GM19043 (cell line): Measurements from ENCODE around the gene TGFBI.

Experiments
- ATAC-seq: cut with Tn5 transposase; IDR thresholded peaks from one replicate; pipeline ENCODE4 v1.9.1; 2021; ENCODE audit warnings: low read depth; ENCODE audit not compliant: unreplicated experiment

The TGFBI gene

GRCh38 chr5:136060963-136061362 is 32.2 kb downstream of the TGFBI start:
- no peak for ATAC-seq

GRCh38 chr5:136061630-136062365 is 33.0 kb downstream of the TGFBI start:
- no peak for ATAC-seq

- ATAC-seq, result peak; percentile 65
Measured at GRCh38 chr5:136062366-136063274, 33.8 kb downstream of the TGFBI start.

- ATAC-seq, result no peak
Measured at GRCh38 chr5:136063778-136064465, 35.1 kb downstream of the TGFBI start.

- ATAC-seq, result no peak
Measured at GRCh38 chr5:136064510-136064909, 35.7 kb downstream of the TGFBI start.

GRCh38 chr5:136065588-136065987 is 36.8 kb downstream of the TGFBI start:
- ATAC-seq, result no peak

GRCh38 chr5:136066661-136067271 is 38.0 kb downstream of the TGFBI start:
- no peak for ATAC-seq

- ATAC-seq, result no peak
Measured at GRCh38 chr5:136067422-136067821, 38.6 kb downstream of the TGFBI start.

GRCh38 chr5:136070486-136071285 is 41.9 kb downstream of the TGFBI start:
- ATAC-seq, result no peak

- peak; percentile 80 for ATAC-seq
Measured at GRCh38 chr5:136073714-136074529, 45.1 kb downstream of the TGFBI start.

- ATAC-seq, result no peak
Measured at GRCh38 chr5:136075466-136075891, 46.7 kb downstream of the TGFBI start.

- no peak for ATAC-seq
Measured at GRCh38 chr5:136076067-136076466, 47.3 kb downstream of the TGFBI start.

GRCh38 chr5:136076881-136077445 is 48.2 kb downstream of the TGFBI start:
- no peak for ATAC-seq

- ATAC-seq, result no peak
Measured at GRCh38 chr5:136079195-136079985, 50.6 kb downstream of the TGFBI start.

GRCh38 chr5:136080113-136080482 is 51.3 kb downstream of the TGFBI start:
- peak; percentile 2 for ATAC-seq

GRCh38 chr5:136080483-136081216 is 51.9 kb downstream of the TGFBI start:
- peak; percentile 96 for ATAC-seq

- ATAC-seq, result no peak
Measured at GRCh38 chr5:136081217-136081591, 52.4 kb downstream of the TGFBI start.
